Lung (tissue), 16 donors: ENCODE measurements around the gene TOP3A. TPM values are rescaled to one million over a fixed set of nuclear protein-coding genes. Genes with fewer than 3 reads are reported as not detected.
A peak's percentile ranks its signal among the peaks of the same experiment; 100 is the strongest.

ENCODE experiments used
- ATAC-seq: fragments of 200-7000 bp; cut with Tn5 transposase; one replicate; pipeline ENCODE4 v1.9.1; 2020; ENCODE audit warnings: moderate number of reproducible peaks; ENCODE audit not compliant: insufficient read depth, low FRiP score
- DNase-seq, 3 donors: peaks; one replicate each; pipeline ENCODE4 v3.0.0-alpha.2; 2013 to 2017
- H3K27ac ChIP-seq, 2 donors: one replicate each; pipeline ENCODE4 v1.5.1; 2013; ENCODE audit warnings: mild to moderate bottlenecking in 2 of 2, moderate library complexity in 2 of 2, control low read depth in 1 of 2, inconsistent platforms in 1 of 2, low read depth in 1 of 2, low read length in 1 of 2
- H3K27me3 ChIP-seq, 3 donors: one replicate each; pipeline ENCODE4 v1.5.1; 2013; ENCODE audit warnings: low read length in 2 of 3; ENCODE audit not compliant: control insufficient read depth in 3 of 3, insufficient read depth in 3 of 3
- H3K36me3 ChIP-seq, 4 donors: one replicate each; pipeline ENCODE4 v1.5.1; 2013; ENCODE audit warnings: low read length in 4 of 4, mild to moderate bottlenecking in 1 of 4, moderate library complexity in 1 of 4; ENCODE audit not compliant: control insufficient read depth in 4 of 4, insufficient read depth in 4 of 4
- H3K4me1 ChIP-seq, 5 donors: one replicate each; pipeline ENCODE4 v1.5.1; 2013; ENCODE audit warnings: low read length in 5 of 5, mild to moderate bottlenecking in 2 of 5, moderate library complexity in 1 of 5; ENCODE audit not compliant: control insufficient read depth in 5 of 5, insufficient read depth in 5 of 5
- H3K4me3 ChIP-seq: one replicate; pipeline ENCODE4 v1.5.1; 2013; ENCODE audit warnings: mild to moderate bottlenecking, control low read depth, moderate library complexity
- H3K9ac ChIP-seq, 2 donors: one replicate each; pipeline ENCODE4 v1.5.1; 2013; ENCODE audit warnings: low read length in 2 of 2, control low read depth in 1 of 2; ENCODE audit not compliant: insufficient read depth in 1 of 2
- H3K9me3 ChIP-seq, 4 donors: one replicate each; pipeline ENCODE4 v1.5.1; 2013; ENCODE audit warnings: low read length in 3 of 4, mild to moderate bottlenecking in 1 of 4, moderate library complexity in 1 of 4; ENCODE audit not compliant: control insufficient read depth in 4 of 4, insufficient read depth in 3 of 4
- CTCF ChIP-seq: IDR thresholded peaks from 2 replicates; pipeline ENCODE4 v1.5.1; 2012; ENCODE audit warnings: mild to moderate bottlenecking; ENCODE audit errors: control extremely low read depth, extremely low read depth
- WGBS, 2 donors: extraction: QIAGEN DNeasy Blood & Tissue Kit; methylation state at CpG; one replicate each; pipeline ENCODE4 v1.1.7; 2013; 5-methylcytosine and 5-hydroxymethylcytosine counted together
- long read RNA-seq, 5 donors: transcript quantifications; one replicate each; lab custom pipeline, GENCODE V29; 2026
- polyA plus RNA-seq, 2 donors: library from polyadenylated mRNA; stranded (reverse); fragments of 200-250 nt; gene quantifications; one replicate each; pipeline ENCODE4 v1.2.1, GENCODE V29; 2013
- total RNA-seq, 2 donors: library from RNA; depleted of rRNA in 1 of 2; stranded (reverse); fragments of >200 nt in 1 of 2; gene quantifications; one replicate each; pipeline ENCODE4 v1.2.1, GENCODE V29; 2014 to 2021
- donor health status: control.
- donor health status: control.
- donor health status: Bipolar disorder and iron deficiency.
- donor health status: healthy.
- donor health status: DM: yes; HTN: yes; CAD: no.

Gene TOP3A, protein sequence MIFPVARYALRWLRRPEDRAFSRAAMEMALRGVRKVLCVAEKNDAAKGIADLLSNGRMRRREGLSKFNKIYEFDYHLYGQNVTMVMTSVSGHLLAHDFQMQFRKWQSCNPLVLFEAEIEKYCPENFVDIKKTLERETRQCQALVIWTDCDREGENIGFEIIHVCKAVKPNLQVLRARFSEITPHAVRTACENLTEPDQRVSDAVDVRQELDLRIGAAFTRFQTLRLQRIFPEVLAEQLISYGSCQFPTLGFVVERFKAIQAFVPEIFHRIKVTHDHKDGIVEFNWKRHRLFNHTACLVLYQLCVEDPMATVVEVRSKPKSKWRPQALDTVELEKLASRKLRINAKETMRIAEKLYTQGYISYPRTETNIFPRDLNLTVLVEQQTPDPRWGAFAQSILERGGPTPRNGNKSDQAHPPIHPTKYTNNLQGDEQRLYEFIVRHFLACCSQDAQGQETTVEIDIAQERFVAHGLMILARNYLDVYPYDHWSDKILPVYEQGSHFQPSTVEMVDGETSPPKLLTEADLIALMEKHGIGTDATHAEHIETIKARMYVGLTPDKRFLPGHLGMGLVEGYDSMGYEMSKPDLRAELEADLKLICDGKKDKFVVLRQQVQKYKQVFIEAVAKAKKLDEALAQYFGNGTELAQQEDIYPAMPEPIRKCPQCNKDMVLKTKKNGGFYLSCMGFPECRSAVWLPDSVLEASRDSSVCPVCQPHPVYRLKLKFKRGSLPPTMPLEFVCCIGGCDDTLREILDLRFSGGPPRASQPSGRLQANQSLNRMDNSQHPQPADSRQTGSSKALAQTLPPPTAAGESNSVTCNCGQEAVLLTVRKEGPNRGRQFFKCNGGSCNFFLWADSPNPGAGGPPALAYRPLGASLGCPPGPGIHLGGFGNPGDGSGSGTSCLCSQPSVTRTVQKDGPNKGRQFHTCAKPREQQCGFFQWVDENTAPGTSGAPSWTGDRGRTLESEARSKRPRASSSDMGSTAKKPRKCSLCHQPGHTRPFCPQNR
- 10 to 100 TPM; 36.5 to 41.4 TPM for total RNA-seq
- polyA plus RNA-seq, result 10 to 100 TPM; 14.6 to 17.0 TPM
- long read RNA-seq, donor 1, partial matches to known transcripts, result 0 of 2 reads
- long read RNA-seq, donor 1, other reads (novel, unspliced or antisense), result 0 of 2 reads
- long read RNA-seq, donor 2, partial matches to known transcripts, result 0 of 1 reads
- long read RNA-seq, donor 2, other reads (novel, unspliced or antisense), result 0 of 1 reads
- long read RNA-seq, donor 3, partial matches to known transcripts, result 0 of 1 reads
- long read RNA-seq, donor 3, other reads (novel, unspliced or antisense), result 0 of 1 reads
- long read RNA-seq, donor 4, result 0 reads
- long read RNA-seq, donor 5, partial matches to known transcripts, result 0 of 2 reads
- long read RNA-seq, donor 5, other reads (novel, unspliced or antisense), result 0 of 2 reads

GRCh38 chr17:18314731-18315561 is at the start of gene TOP3A, which contains the start of gene SMCR8:
TOP3A (minus strand) TSS chr17:18314994; CDS start chr17:18314778, 216 bp downstream.
SMCR8 (plus strand) TSS chr17:18315293; CDS start chr17:18315790, 497 bp downstream.
- H3K9ac ChIP-seq, result peak within 1 kb of the TSS; percentile 65 to 86
- H3K4me3 ChIP-seq, result peak within 1 kb of the TSS; percentile 98
- 0% methylated on average over 75 to 78 of the region's 78 CpGs for WGBS, 2 donors
- H3K27ac ChIP-seq, result peak within 1 kb of the TSS; percentile 82 to 99
- H3K9me3 ChIP-seq, result no peaks in the 10 kb centered on the region
- H3K4me1 ChIP-seq, result peaks cover 8 to 48% (median 31%) of the 10 kb centered on the region in 5 donors
- H3K27me3 ChIP-seq, result no peaks in the 10 kb centered on the region
- no peak for TF ChIP-seq CTCF
- DNase-seq, result peak; percentile 99
- H3K36me3 ChIP-seq, result peaks cover 0 to 26% (median 15%) of the 10 kb centered on the region in 4 donors
- ATAC-seq, result peak; percentile 96

GRCh38 chr17:18364166-18364565 is 49.4 kb upstream of the TOP3A start:
- no peaks in the 10 kb centered on the region for H3K9me3 ChIP-seq
- H3K27me3 ChIP-seq, result no peaks in the 10 kb centered on the region
- peaks cover 0 to 8% (median 0%) of the 10 kb centered on the region in 5 donors for H3K4me1 ChIP-seq
- no peak for ATAC-seq
- H3K9ac ChIP-seq, result no peak overlapping the region
- DNase-seq, result no peak
- no peak for TF ChIP-seq CTCF
- no peak overlapping the region for H3K27ac ChIP-seq
- H3K36me3 ChIP-seq, result peaks cover 0 to 1% (median under 1%) of the 10 kb centered on the region in 4 donors
- WGBS, 2 donors, result 93% methylated on average over 6 of the region's 6 CpGs
- no peak overlapping the region for H3K4me3 ChIP-seq
